Measurements from ENCODE around the gene NKIRAS2. TPM values are rescaled to one million over a fixed set of nuclear protein-coding genes. Genes with fewer than 3 reads are reported as not detected.
"Not testable (repeated sequence)": the region's sequence is repeated elsewhere in the genome, so short reads cannot be mapped to it uniquely, and the experiment has no call there.

The NKIRAS2 gene
- total and polyA plus RNA-seq, 7 experiments from 2014 or later = 14.3 to 30.5 (median 22.0) TPM

- not testable (repeated sequence) for H3K36me3 ChIP-seq (ENCODE audit: control insufficient read depth in 2 of 3, insufficient read depth in 3 of 3, low read length in 3 of 3); H3K27me3 ChIP-seq (ENCODE audit: control insufficient read depth in 2 of 2, insufficient read depth in 2 of 2, low read length in 2 of 2); H3K4me3 ChIP-seq (ENCODE audit: low read length); H3K27me3 Mint-ChIP-seq; DNase-seq; ATAC-seq; H3K9me3 ChIP-seq (ENCODE audit: control insufficient read depth in 2 of 3, low read length in 3 of 3); H3K27ac ChIP-seq (ENCODE audit: low read depth, low read length); H3K9me3 Mint-ChIP-seq
- peak overlapping the region in 3 of 9 donors; percentile 14 to 41 (median 15) for H3K27ac Mint-ChIP-seq
- ChIA-PET CTCF (interaction anchor here (0.6 kb wide), 1 partner anchor 49 kb away, joined by 5 read pairs; no protein-coding TSS in a partner anchor), POLR2A (interaction anchor here (0.6 to 1.5 kb wide), 2 partner anchors 21 to 22 kb away, joined by 3 read pairs; no protein-coding TSS in a partner anchor)
- intact Hi-C loops (cut with micrococcal nuclease) = loop anchor here in 1 of 2 donors (10.0 kb wide), 2 partner anchors 302 to 1352 kb away; no protein-coding TSS in a partner anchor
- H3K36me3 Mint-ChIP-seq = peaks cover 0 to 12% (median 4%) of the 10 kb centered on the region in 5 donors
- H3K4me1 Mint-ChIP-seq = peaks cover 48 to 76% (median 61%) of the 10 kb centered on the region in 7 donors
- H3K4me1 ChIP-seq (ENCODE audit: control insufficient read depth in 2 of 2, insufficient read depth in 2 of 2, low read length in 2 of 2) = peaks cover 13 to 24% of the 10 kb centered on the region in 2 donors
- H3K4me3 Mint-ChIP-seq = peak overlapping the region in 4 of 10 donors; percentile 1 to 37 (median 16)
These were observed 7.5 kb upstream of the NKIRAS2 start for GRCh38 chr17:42012363-42012762.

GRCh38 chr17:42013740-42014139, 6.2 kb upstream of the NKIRAS2 start:
- not testable (repeated sequence) for H3K36me3 ChIP-seq (ENCODE audit: control insufficient read depth in 2 of 3, insufficient read depth in 3 of 3, low read length in 3 of 3); H3K27me3 Mint-ChIP-seq; H3K27ac ChIP-seq (ENCODE audit: low read depth, low read length); H3K4me3 ChIP-seq (ENCODE audit: low read length); H3K9me3 Mint-ChIP-seq; H3K9me3 ChIP-seq (ENCODE audit: control insufficient read depth in 2 of 3, low read length in 3 of 3); DNase-seq; ATAC-seq; H3K27me3 ChIP-seq (ENCODE audit: control insufficient read depth in 2 of 2, insufficient read depth in 2 of 2, low read length in 2 of 2)
- intact Hi-C loops (cut with micrococcal nuclease) = loop anchor here in 1 of 2 donors (10.0 kb wide), 2 partner anchors 301 to 1351 kb away; no protein-coding TSS in a partner anchor
- Mint-ChIP-seq H3K4me3 (peak overlapping the region in 4 of 10 donors; percentile 28 to 39 (median 34)), H3K36me3 (peaks cover 0 to 12% (median 4%) of the 10 kb centered on the region in 5 donors), H3K4me1 (peaks cover 52 to 87% (median 69%) of the 10 kb centered on the region in 7 donors), H3K27ac (peak overlapping the region in 4 of 9 donors; percentile 25 to 79 (median 52))
- CTCF ChIA-PET = interaction anchor here (1.5 kb wide), 1 partner anchor 10 kb away, joined by 3 read pairs; no protein-coding TSS in a partner anchor
- peaks cover 22 to 31% of the 10 kb centered on the region in 2 donors for H3K4me1 ChIP-seq (ENCODE audit: control insufficient read depth in 2 of 2, insufficient read depth in 2 of 2, low read length in 2 of 2)
- POLR2A ChIA-PET = interaction anchor here (0.6 to 1.5 kb wide), 3 partner anchors 23 to 108 kb away, joined by 3 to 4 read pairs (median 3); partner anchors contain the start of genes CNP and KAT2A

GRCh38 chr17:42016411-42016831, 3.5 kb upstream of the NKIRAS2 start:
- no peaks in the 10 kb centered on the region for H3K27me3 Mint-ChIP-seq
- Histone ChIP-seq H3K27me3 (ENCODE audit: control insufficient read depth in 2 of 2, insufficient read depth in 2 of 2, low read length in 2 of 2) (no peaks in the 10 kb centered on the region), H3K27ac (ENCODE audit: low read depth, low read length) (peak overlapping the region; percentile 98), H3K4me1 (ENCODE audit: control insufficient read depth in 2 of 2, insufficient read depth in 2 of 2, low read length in 2 of 2) (peaks cover 35 to 40% of the 10 kb centered on the region in 2 donors), H3K9me3 (ENCODE audit: control insufficient read depth in 2 of 3, low read length in 3 of 3) (no peaks in the 10 kb centered on the region), H3K4me3 (ENCODE audit: low read length) (peak overlapping the region; percentile 79), H3K36me3 (ENCODE audit: control insufficient read depth in 2 of 3, insufficient read depth in 3 of 3, low read length in 3 of 3) (peaks cover 0 to 13% (median 0%) of the 10 kb centered on the region in 3 experiments)
- H3K4me1 Mint-ChIP-seq = peaks cover 50 to 84% (median 69%) of the 10 kb centered on the region in 7 donors
- H3K36me3 Mint-ChIP-seq = peaks cover 0 to 7% (median 0%) of the 10 kb centered on the region in 5 donors
- H3K27ac Mint-ChIP-seq = peak overlapping the region; percentile 96 to 100 (median 99)
- ATAC-seq (no peak), DNase-seq (peak in 1 of 9 donors; percentile 5)
- H3K9me3 Mint-ChIP-seq = peaks cover 0 to 2% (median 0%) of the 10 kb centered on the region in 11 donors
- ChIA-PET CTCF (interaction anchor here (1.5 to 3.5 kb wide), 2 partner anchors 10 to 50 kb away, joined by 3 to 22 read pairs; partner anchors contain the start of gene CNP), POLR2A (interaction anchor here (0.6 to 7.6 kb wide), 14 partner anchors 10 to 552 kb away, joined by 3 to 71 read pairs (median 6); partner anchors contain the start of genes CNP, DHX58, EIF1 and KAT2A)
- intact Hi-C loops (cut with micrococcal nuclease) = loop anchor here (2.0 to 10.0 kb wide), 7 partner anchors 149 to 1371 kb away; partner anchors contain the start of genes STAT3 (in 2 of the 2), BECN1 (in 1 of the 2), KCNH4 (in 1 of the 2) and KLHL11 (in 1 of the 2)
- peak overlapping the region; percentile 91 to 100 (median 99) for H3K4me3 Mint-ChIP-seq

- Mint-ChIP-seq H3K9me3 (peaks cover 0 to 2% (median 0%) of the 10 kb centered on the region in 11 donors), H3K4me1 (peaks cover 50 to 80% (median 65%) of the 10 kb centered on the region in 7 donors), H3K27me3 (no peaks in the 10 kb centered on the region), H3K36me3 (peaks cover 0 to 8% (median 2%) of the 10 kb centered on the region in 5 donors), H3K4me3 (peak within 1 kb of the TSS; percentile 91 to 100 (median 99)), H3K27ac (peak within 1 kb of the TSS; percentile 96 to 100 (median 99))
- Histone ChIP-seq H3K4me3 (ENCODE audit: low read length) (peak within 1 kb of the TSS; percentile 79), H3K27me3 (ENCODE audit: control insufficient read depth in 2 of 2, insufficient read depth in 2 of 2, low read length in 2 of 2) (no peaks in the 10 kb centered on the region), H3K36me3 (ENCODE audit: control insufficient read depth in 2 of 3, insufficient read depth in 3 of 3, low read length in 3 of 3) (peaks cover 0 to 15% (median 0%) of the 10 kb centered on the region in 3 experiments), H3K4me1 (ENCODE audit: control insufficient read depth in 2 of 2, insufficient read depth in 2 of 2, low read length in 2 of 2) (peaks cover 37 to 40% of the 10 kb centered on the region in 2 donors), H3K9me3 (ENCODE audit: control insufficient read depth in 2 of 3, low read length in 3 of 3) (no peaks in the 10 kb centered on the region), H3K27ac (ENCODE audit: low read depth, low read length) (peak within 1 kb of the TSS; percentile 98)
- DNase-seq (peak; percentile 79 to 90 (median 87)), ATAC-seq (peak; percentile 91)
- CTCF ChIA-PET = interaction anchor here (0.7 to 3.5 kb wide), 8 partner anchors 9 to 102 kb away, joined by 3 to 22 read pairs (median 4); partner anchors contain the start of gene CNP
- POLR2A ChIA-PET = interaction anchor here (0.6 to 7.6 kb wide), 28 partner anchors 9 to 1600 kb away, joined by 3 to 71 read pairs (median 4); partner anchors contain the start of genes CNP, DHX58, EIF1 and KAT2A
- intact Hi-C loops (cut with micrococcal nuclease) = loop anchor here (1.0 to 10.0 kb wide), 15 partner anchors 51 to 1370 kb away; partner anchors contain the start of genes CNP (in 2 of the 2), DHX58 (in 2 of the 2), STAT3 (in 2 of the 2) and BECN1 (in 1 of the 2)
These were observed 2.7 kb upstream of the NKIRAS2 start, which contains the start of gene DNAJC7 for GRCh38 chr17:42016941-42017865. TSS of gene DNAJC7 (minus strand) at chr17:42017439. CDS start at chr17:42017416, 23 bp downstream.

GRCh38 chr17:42017866-42018200, 2.1 kb upstream of the NKIRAS2 start:
- Histone ChIP-seq H3K4me3 (ENCODE audit: low read length) (peak overlapping the region; percentile 79), H3K27ac (ENCODE audit: low read depth, low read length) (peak overlapping the region; percentile 98), H3K4me1 (ENCODE audit: control insufficient read depth in 2 of 2, insufficient read depth in 2 of 2, low read length in 2 of 2) (peaks cover 37 to 40% of the 10 kb centered on the region in 2 donors), H3K36me3 (ENCODE audit: control insufficient read depth in 2 of 3, insufficient read depth in 3 of 3, low read length in 3 of 3) (peaks cover 0 to 21% (median 0%) of the 10 kb centered on the region in 3 experiments), H3K9me3 (ENCODE audit: control insufficient read depth in 2 of 3, low read length in 3 of 3) (no peaks in the 10 kb centered on the region), H3K27me3 (ENCODE audit: control insufficient read depth in 2 of 2, insufficient read depth in 2 of 2, low read length in 2 of 2) (no peaks in the 10 kb centered on the region)
- Mint-ChIP-seq H3K9me3 (peaks cover 0 to 2% (median 0%) of the 10 kb centered on the region in 11 donors), H3K27me3 (no peaks in the 10 kb centered on the region), H3K4me3 (peak overlapping the region; percentile 91 to 100 (median 99)), H3K4me1 (peaks cover 51 to 77% (median 62%) of the 10 kb centered on the region in 7 donors), H3K36me3 (peaks cover 0 to 10% (median 4%) of the 10 kb centered on the region in 5 donors), H3K27ac (peak overlapping the region; percentile 96 to 100 (median 99))
- POLR2A ChIA-PET = interaction anchor here (0.7 to 7.6 kb wide), 24 partner anchors 32 to 1600 kb away, joined by 3 to 71 read pairs (median 5); partner anchors contain the start of genes CNP, DHX58, EIF1 and KAT2A
- CTCF ChIA-PET = interaction anchor here (0.9 to 3.5 kb wide), 8 partner anchors 8 to 101 kb away, joined by 3 to 22 read pairs (median 4); partner anchors contain the start of gene CNP
- intact Hi-C loops (cut with micrococcal nuclease) = loop anchor here (1.0 to 10.0 kb wide), 15 partner anchors 52 to 1369 kb away; partner anchors contain the start of genes CNP (in 2 of the 2), DHX58 (in 2 of the 2), STAT3 (in 2 of the 2) and BECN1 (in 1 of the 2)
- no peak for ATAC-seq
- DNase-seq = no peak
